ENCODE data around the gene ABCA8.

The ABCA8 gene

DNA sequence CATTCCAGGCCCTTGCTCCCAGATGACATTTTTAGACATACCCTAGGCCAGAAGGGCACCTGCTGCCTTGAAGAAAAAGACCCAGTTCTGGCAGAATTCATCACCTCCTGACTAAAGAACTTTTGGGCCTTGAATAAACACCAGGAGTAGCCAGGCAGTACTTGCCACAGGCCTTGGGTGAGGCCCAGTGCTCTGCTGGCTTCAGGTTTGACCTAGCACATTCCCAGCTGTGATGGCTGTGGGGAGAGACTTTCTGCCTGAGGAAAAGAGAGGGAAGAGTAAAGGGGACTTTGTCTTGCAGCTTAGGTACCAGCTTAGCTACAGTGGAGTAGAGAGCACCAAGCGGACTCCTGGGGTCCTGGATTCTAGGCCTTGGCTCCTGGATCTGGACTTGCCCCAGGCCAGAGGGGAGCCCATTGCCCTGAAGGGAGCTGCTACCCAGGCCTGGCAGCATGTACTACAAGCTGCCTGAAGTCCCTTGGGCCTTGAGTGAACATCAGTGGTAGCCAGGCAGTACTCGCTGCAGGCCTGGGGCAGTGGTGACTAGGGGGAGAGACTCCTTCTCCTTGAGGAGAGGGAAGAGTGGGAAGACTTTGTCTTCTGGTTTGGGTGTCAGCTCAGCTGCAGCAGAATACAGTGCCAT, 44.3 kb downstream of the ABCA8 start:
- H3K4me1 Mint-ChIP-seq (ENCODE audit: low read depth): peaks cover 41% of the 10 kb centered on the region
- intact Hi-C loops (cut with micrococcal nuclease): loop anchor here (2.0 kb wide), 1 partner anchor 118 kb away; no protein-coding TSS in a partner anchor
- H3K27me3 Mint-ChIP-seq: no peaks in the 10 kb centered on the region
- H3K9me3 Mint-ChIP-seq: peaks cover 32% of the 10 kb centered on the region
- peaks cover 17% of the 10 kb centered on the region for H3K36me3 Mint-ChIP-seq (ENCODE audit: low read depth)
- H3K4me3 Mint-ChIP-seq: no peak overlapping the region
- H3K27ac Mint-ChIP-seq: peak overlapping the region; percentile 87

DNA sequence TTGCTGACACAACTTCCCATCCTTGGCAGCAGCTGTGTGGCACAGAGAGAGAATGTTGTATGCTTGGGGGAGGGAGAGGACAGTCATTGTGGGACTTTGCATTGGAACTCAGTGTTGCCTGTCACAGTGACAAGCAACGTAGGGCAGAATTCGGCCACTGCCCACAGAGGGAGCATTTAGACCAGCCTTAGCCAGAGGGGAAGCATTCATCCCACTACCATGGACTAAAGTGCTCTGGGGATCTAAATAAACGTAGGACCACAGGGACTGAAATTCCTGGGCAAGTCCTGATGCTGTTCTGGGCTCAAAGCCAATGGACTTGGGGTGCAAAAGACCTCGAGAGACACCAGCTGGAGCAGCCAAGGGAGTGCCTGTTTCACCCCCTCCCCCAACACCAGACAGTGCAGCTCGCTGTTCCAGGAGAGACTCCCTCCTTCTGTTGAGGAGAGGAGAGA, 44.9 kb downstream of the ABCA8 start:
- Mint-ChIP-seq H3K4me1 (ENCODE audit: low read depth) (peaks cover 41% of the 10 kb centered on the region), H3K36me3 (ENCODE audit: low read depth) (peaks cover 17% of the 10 kb centered on the region), H3K27me3 (no peaks in the 10 kb centered on the region), H3K4me3 (no peak overlapping the region), H3K9me3 (peaks cover 32% of the 10 kb centered on the region), H3K27ac (peak overlapping the region; percentile 87)
- intact Hi-C loops (cut with micrococcal nuclease): loop anchor here (2.0 kb wide), 1 partner anchor 117 kb away; no protein-coding TSS in a partner anchor

GRCh38 chr17:68909066-68909465, 46.1 kb downstream of the ABCA8 start:
- intact Hi-C loops (cut with micrococcal nuclease): no loop called here
- no peak overlapping the region for H3K4me3 Mint-ChIP-seq
- H3K27me3 Mint-ChIP-seq: no peaks in the 10 kb centered on the region

GRCh38 chr17:68908045-68908444, 47.1 kb downstream of the ABCA8 start:
- H3K36me3 Mint-ChIP-seq (ENCODE audit: low read depth): peaks cover 12% of the 10 kb centered on the region
- intact Hi-C loops (cut with micrococcal nuclease): no loop called here
- H3K27me3 Mint-ChIP-seq: peaks cover 2% of the 10 kb centered on the region
- peak overlapping the region; percentile 87 for H3K27ac Mint-ChIP-seq
- H3K4me3 Mint-ChIP-seq: no peak overlapping the region
- H3K4me1 Mint-ChIP-seq (ENCODE audit: low read depth): peaks cover 41% of the 10 kb centered on the region
- peaks cover 15% of the 10 kb centered on the region for H3K9me3 Mint-ChIP-seq

More at GRCh38 chr17:68909066-68909465, 46.1 kb downstream of the ABCA8 start:
- Mint-ChIP-seq H3K27ac (peak overlapping the region; percentile 87), H3K36me3 (ENCODE audit: low read depth) (peaks cover 17% of the 10 kb centered on the region), H3K9me3 (peaks cover 25% of the 10 kb centered on the region), H3K4me1 (ENCODE audit: low read depth) (peaks cover 41% of the 10 kb centered on the region)

DNA sequence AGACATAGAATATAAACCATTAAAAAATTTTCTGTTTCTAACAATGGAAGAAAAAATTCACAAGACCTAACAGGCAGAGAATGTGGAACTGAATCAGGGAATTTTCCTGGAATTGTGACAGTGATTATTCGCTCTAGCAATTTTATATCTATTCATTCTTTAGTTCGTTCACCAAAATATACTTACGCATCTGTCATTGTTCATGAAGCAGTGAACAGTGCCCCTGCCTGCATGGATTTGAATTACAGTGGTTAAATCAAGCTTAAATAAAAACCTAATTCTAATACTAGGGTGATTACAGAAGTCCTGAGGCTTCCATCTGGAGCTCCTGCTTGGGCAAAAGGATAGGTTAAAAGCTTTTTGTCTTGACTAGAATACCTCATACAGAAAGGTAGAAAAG, 48.6 kb downstream of the ABCA8 start:
- Mint-ChIP-seq H3K4me3 (no peak overlapping the region), H3K27ac (no peak overlapping the region), H3K36me3 (ENCODE audit: low read depth) (peaks cover 3% of the 10 kb centered on the region), H3K27me3 (peaks cover 3% of the 10 kb centered on the region), H3K4me1 (ENCODE audit: low read depth) (peaks cover 35% of the 10 kb centered on the region), H3K9me3 (peaks cover under 1% of the 10 kb centered on the region)
- intact Hi-C loops (cut with micrococcal nuclease): no loop called here

GRCh38 chr17:68903286-68903685, 51.9 kb downstream of the ABCA8 start:
- Mint-ChIP-seq H3K4me1 (ENCODE audit: low read depth) (peaks cover 19% of the 10 kb centered on the region), H3K27ac (no peak overlapping the region), H3K9me3 (no peaks in the 10 kb centered on the region), H3K36me3 (ENCODE audit: low read depth) (no peaks in the 10 kb centered on the region), H3K4me3 (no peak overlapping the region), H3K27me3 (peaks cover 3% of the 10 kb centered on the region)
- intact Hi-C loops (cut with micrococcal nuclease): no loop called here

- no peak overlapping the region for H3K27ac Mint-ChIP-seq
- H3K9me3 Mint-ChIP-seq: peaks cover 27% of the 10 kb centered on the region
Observed at GRCh38 chr17:68897557-68897956, 57.6 kb downstream of the ABCA8 start.

DNA sequence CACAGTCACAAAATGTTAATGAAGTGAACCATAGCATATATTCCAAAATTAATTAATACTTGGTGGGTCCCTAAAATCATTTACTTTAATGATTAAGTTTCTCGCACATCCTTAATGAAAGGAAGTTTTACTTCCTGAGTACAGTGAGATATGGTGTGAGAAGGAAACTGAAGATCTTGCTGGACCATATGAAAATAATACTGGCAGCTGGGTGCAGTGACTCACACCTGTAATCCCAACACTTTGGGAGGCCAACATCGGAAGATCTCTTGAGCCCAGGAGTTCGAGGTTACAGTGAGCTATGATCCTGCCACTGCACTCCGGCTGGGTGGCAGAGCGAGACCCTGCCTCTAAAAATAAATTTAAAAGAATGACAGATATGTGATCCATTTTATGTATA, 62.5 kb downstream of the ABCA8 start:
- H3K9me3 Mint-ChIP-seq: peaks cover 29% of the 10 kb centered on the region
- H3K4me1 Mint-ChIP-seq (ENCODE audit: low read depth): peaks cover 5% of the 10 kb centered on the region
- intact Hi-C loops (cut with micrococcal nuclease): no loop called here
- no peak overlapping the region for H3K4me3 Mint-ChIP-seq
- peaks cover 10% of the 10 kb centered on the region for H3K36me3 Mint-ChIP-seq (ENCODE audit: low read depth)
- H3K27ac Mint-ChIP-seq: no peak overlapping the region
- H3K27me3 Mint-ChIP-seq: peaks cover 3% of the 10 kb centered on the region

More at GRCh38 chr17:68897557-68897956, 57.6 kb downstream of the ABCA8 start:
- no peak overlapping the region for H3K4me3 Mint-ChIP-seq
- peaks cover 3% of the 10 kb centered on the region for H3K27me3 Mint-ChIP-seq
- intact Hi-C loops (cut with micrococcal nuclease): no loop called here
- H3K4me1 Mint-ChIP-seq (ENCODE audit: low read depth): peaks cover 17% of the 10 kb centered on the region
- peaks cover 13% of the 10 kb centered on the region for H3K36me3 Mint-ChIP-seq (ENCODE audit: low read depth)

DNA sequence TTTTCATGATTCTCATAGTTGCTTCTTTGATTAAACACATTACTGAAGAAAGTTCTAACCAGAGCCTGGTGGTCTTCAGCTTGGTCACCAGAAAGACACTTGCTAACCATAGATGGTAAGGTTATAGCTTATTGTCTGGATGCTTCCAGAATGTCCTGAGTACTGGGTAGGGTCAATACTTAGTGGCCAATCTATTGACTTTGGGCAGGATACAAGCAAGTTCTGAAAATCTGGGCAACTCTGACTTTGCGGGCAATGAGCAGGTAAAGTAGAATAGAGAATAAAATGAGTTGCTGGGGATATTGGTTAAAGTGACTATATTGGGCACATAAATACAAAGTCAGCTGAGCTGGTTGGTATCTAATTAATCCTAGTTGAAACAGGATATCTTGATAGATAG, 63.0 kb downstream of the ABCA8 start:
- Mint-ChIP-seq H3K4me3 (no peak overlapping the region), H3K36me3 (ENCODE audit: low read depth) (peaks cover 6% of the 10 kb centered on the region), H3K27me3 (peaks cover 3% of the 10 kb centered on the region), H3K9me3 (peaks cover 24% of the 10 kb centered on the region), H3K4me1 (ENCODE audit: low read depth) (peaks cover 5% of the 10 kb centered on the region), H3K27ac (no peak overlapping the region)
- intact Hi-C loops (cut with micrococcal nuclease): no loop called here

DNA sequence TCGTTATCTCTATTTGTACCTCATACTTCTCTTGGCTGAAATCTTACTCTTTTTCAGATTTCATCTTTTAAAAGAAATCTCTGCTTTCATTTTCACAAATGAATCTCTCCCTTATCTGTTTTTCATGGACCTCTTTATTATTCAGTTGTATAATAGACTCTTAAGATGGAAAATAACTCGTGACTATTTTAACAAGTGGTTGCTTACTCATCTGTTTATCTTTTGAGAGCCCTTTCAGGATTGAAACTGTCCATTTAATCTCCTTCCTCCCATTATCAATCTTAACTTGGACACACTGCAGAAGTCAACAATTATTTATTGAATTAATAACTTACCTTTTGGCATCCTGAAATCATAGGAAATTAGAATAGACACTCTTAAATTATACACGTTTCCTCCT, 68.8 kb downstream of the ABCA8 start:
- Mint-ChIP-seq H3K9me3 (peaks cover 7% of the 10 kb centered on the region), H3K36me3 (ENCODE audit: low read depth) (no peaks in the 10 kb centered on the region), H3K4me3 (no peak overlapping the region), H3K4me1 (ENCODE audit: low read depth) (no peaks in the 10 kb centered on the region), H3K27me3 (peaks cover 2% of the 10 kb centered on the region), H3K27ac (no peak overlapping the region)
- intact Hi-C loops (cut with micrococcal nuclease): no loop called here

GRCh38 chr17:68884888-68885287, 70.3 kb downstream of the ABCA8 start:
- peaks cover 2% of the 10 kb centered on the region for H3K27me3 Mint-ChIP-seq
- intact Hi-C loops (cut with micrococcal nuclease): no loop called here
- no peaks in the 10 kb centered on the region for H3K4me1 Mint-ChIP-seq (ENCODE audit: low read depth)
- peaks cover 16% of the 10 kb centered on the region for H3K9me3 Mint-ChIP-seq
- H3K27ac Mint-ChIP-seq: no peak overlapping the region
- peaks cover 9% of the 10 kb centered on the region for H3K36me3 Mint-ChIP-seq (ENCODE audit: low read depth)
- H3K4me3 Mint-ChIP-seq: no peak overlapping the region

DNA sequence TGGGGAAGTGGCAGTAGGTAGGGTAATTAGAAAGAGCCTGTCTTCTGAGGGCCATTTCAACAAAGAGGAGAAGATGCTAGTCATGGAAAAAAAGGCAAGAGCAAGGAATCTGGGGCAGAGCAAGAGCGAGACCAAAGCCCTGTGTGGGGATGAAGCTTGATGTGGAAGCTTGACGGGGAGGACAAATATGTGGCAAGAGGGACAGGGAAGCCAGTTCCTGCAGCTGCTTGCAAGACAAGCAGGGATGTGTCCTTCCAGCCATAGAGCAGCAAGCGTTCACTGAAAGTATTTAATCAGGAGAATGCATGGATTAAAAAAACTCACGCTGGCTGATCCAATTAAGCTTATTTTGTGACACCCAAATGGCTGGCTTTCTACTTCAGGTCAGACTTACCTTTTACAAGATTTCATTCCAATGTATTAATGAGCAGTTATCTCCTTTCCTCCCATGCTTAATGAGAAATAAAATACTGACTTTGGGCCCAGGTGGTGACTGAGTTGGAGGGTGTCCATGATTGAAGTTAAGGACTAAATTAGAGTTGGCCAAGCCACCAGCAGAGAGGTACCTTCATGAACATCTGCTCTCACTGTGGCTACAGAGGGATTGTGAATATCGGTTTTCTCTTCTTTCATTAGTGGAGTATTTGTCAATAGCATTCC, 76.8 kb downstream of the ABCA8 start:
- peaks cover 10% of the 10 kb centered on the region for H3K27me3 Mint-ChIP-seq
- H3K9me3 Mint-ChIP-seq: peaks cover 46% of the 10 kb centered on the region
- no peak overlapping the region for H3K27ac Mint-ChIP-seq
- no peaks in the 10 kb centered on the region for H3K4me1 Mint-ChIP-seq (ENCODE audit: low read depth)
- peaks cover 28% of the 10 kb centered on the region for H3K36me3 Mint-ChIP-seq (ENCODE audit: low read depth)
- no peak overlapping the region for H3K4me3 Mint-ChIP-seq
- intact Hi-C loops (cut with micrococcal nuclease): no loop called here

GRCh38 chr17:68871447-68871846, 83.7 kb downstream of the ABCA8 start:
- H3K27me3 Mint-ChIP-seq: peaks cover 4% of the 10 kb centered on the region
- no peak overlapping the region for H3K27ac Mint-ChIP-seq
- peaks cover 14% of the 10 kb centered on the region for H3K4me1 Mint-ChIP-seq (ENCODE audit: low read depth)
- no peak overlapping the region for H3K4me3 Mint-ChIP-seq
- intact Hi-C loops (cut with micrococcal nuclease): loop anchor here (5.0 kb wide), 1 partner anchor 34 kb away; no protein-coding TSS in a partner anchor
- H3K9me3 Mint-ChIP-seq: peaks cover 11% of the 10 kb centered on the region
- no peaks in the 10 kb centered on the region for H3K36me3 Mint-ChIP-seq (ENCODE audit: low read depth)

DNA sequence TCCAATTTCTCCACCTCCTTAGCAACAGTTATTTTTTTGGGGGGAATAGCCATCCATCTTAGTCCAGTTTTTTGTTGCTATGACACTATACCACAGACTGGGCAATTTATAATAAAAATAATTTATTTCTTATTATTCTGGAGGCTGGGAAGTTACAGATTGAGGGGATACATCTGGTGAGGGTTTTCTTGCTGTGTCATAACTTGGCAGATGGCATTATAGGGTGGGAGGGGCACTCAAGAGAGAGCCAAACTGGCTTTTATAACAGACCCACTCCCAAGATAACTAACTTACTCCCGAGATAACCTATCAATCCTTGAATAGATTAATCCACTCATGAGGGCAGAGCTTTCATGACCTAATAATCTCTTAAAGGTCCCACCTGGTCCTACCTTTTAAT, 84.2 kb downstream of the ABCA8 start:
- Mint-ChIP-seq H3K9me3 (peaks cover 11% of the 10 kb centered on the region), H3K4me3 (no peak overlapping the region), H3K27me3 (peaks cover 4% of the 10 kb centered on the region), H3K4me1 (ENCODE audit: low read depth) (peaks cover 14% of the 10 kb centered on the region), H3K36me3 (ENCODE audit: low read depth) (no peaks in the 10 kb centered on the region), H3K27ac (no peak overlapping the region)
- intact Hi-C loops (cut with micrococcal nuclease): loop anchor here (5.0 kb wide), 1 partner anchor 34 kb away; no protein-coding TSS in a partner anchor
